Measurements from ENCODE around the gene PTPRC. TPM values are rescaled to one million over a fixed set of nuclear protein-coding genes. Genes with fewer than 3 reads are reported as not detected.

The PTPRC gene
- polyA plus RNA-seq, 2 of the 4 experiments (the other 2 are of a cell fraction) = not detected

- Histone ChIP-seq H3K9me3 (peaks cover 7% of the 10 kb centered on the region; the same call in 1 of the 3 replicates), H3K4me3 (no peak overlapping the region), H3K4me2 (no peak overlapping the region), H3K27ac (no peak overlapping the region), H3K4me1 (no peaks in the 10 kb centered on the region)
- ATAC-seq (no peak), FAIRE-seq (no peak), DNase-seq (ENCODE audit: low read depth in 1 of 2, low spot score in 1 of 2) (no peak)
- TF ChIP-seq FOSB (CRISPR knock-in tag; IDR thresholded peaks at IDR 0.05) = no peak
- TF ChIP-seq SMC3 (IDR thresholded peaks at IDR 0.05) = no peak
- no peak for TF ChIP-seq REST (IDR thresholded peaks at IDR 0.05)
- TF ChIP-seq ELK1 (IDR thresholded peaks at IDR 0.05; ENCODE audit: low read depth, low read length) = no peak
- no peak for TF ChIP-seq NR3C1 (IDR thresholded peaks at IDR 0.05)
- ChIA-PET CTCF (no interaction called here), POLR2A (no interaction called here)
These were observed 155.7 kb downstream of the PTPRC start for GRCh38 chr1:198794498-198794897.

GRCh38 chr1:198797656-198798055, 158.8 kb downstream of the PTPRC start:
- CTCF ChIA-PET = no interaction called here
- H3K27ac ChIP-seq = no peak overlapping the region
- no peak for FAIRE-seq

GRCh38 chr1:198798923-198799386, 160.1 kb downstream of the PTPRC start:
- DNase-seq (ENCODE audit: low read depth in 1 of 2, low spot score in 1 of 2) (no peak), FAIRE-seq (no peak), ATAC-seq (no peak)
- Histone ChIP-seq H3K4me1 (no peaks in the 10 kb centered on the region), H3K9me3 (peaks cover 7% of the 10 kb centered on the region; the same call in 1 of the 3 replicates), H3K4me3 (no peak overlapping the region), H3K27ac (no peak overlapping the region), H3K4me2 (no peak overlapping the region)
- whole genome bisulfite sequencing (ENCODE audit: missing lambda C conversion rate) = 6% methylated on average over 1 of the region's 1 CpG
- ChIA-PET POLR2A (no interaction called here), CTCF (no interaction called here)
- no peak for TF ChIP-seq KDM1A (IDR thresholded peaks at IDR 0.05; ENCODE audit: low read depth)
- no peak for TF ChIP-seq ZFP36 (IDR thresholded peaks at IDR 0.05; ENCODE audit: borderline replicate concordance, partially characterized antibody)
- TF ChIP-seq E2F6 (IDR thresholded peaks at IDR 0.05; ENCODE audit: borderline replicate concordance, low read depth) = no peak
- TF ChIP-seq MAFK (IDR thresholded peaks at IDR 0.05; ENCODE audit: partially characterized antibody) = no peak
- TF ChIP-seq NR3C1 (IDR thresholded peaks at IDR 0.05) = no peak
- TF ChIP-seq HES2 (IDR thresholded peaks at IDR 0.05) = no peak
- no peak for TF ChIP-seq BHLHE40 (IDR thresholded peaks at IDR 0.05; ENCODE audit: low read depth, low read length)
- TF ChIP-seq FOXS1 (CRISPR knock-in tag; IDR thresholded peaks at IDR 0.05) = no peak
- no peak for TF ChIP-seq BCL3 (IDR thresholded peaks at IDR 0.05)
- TF ChIP-seq TFCP2L1 (CRISPR knock-in tag; IDR thresholded peaks at IDR 0.05) = no peak
- TF ChIP-seq CHD4 (IDR thresholded peaks at IDR 0.05; ENCODE audit: borderline replicate concordance) = no peak

More at GRCh38 chr1:198797656-198798055, 158.8 kb downstream of the PTPRC start:
- H3K4me2 ChIP-seq = no peak overlapping the region
- 3% methylated on average over 2 of the region's 2 CpGs for WGBS (ENCODE audit: missing lambda C conversion rate)
- no peak for ATAC-seq
- H3K4me3 ChIP-seq = no peak overlapping the region
- TF ChIP-seq CBX2 (IDR thresholded peaks at IDR 0.05; ENCODE audit: borderline replicate concordance, low read depth) (no peak), POLR2A (IDR thresholded peaks at IDR 0.05; ENCODE audit: low read length) (no peak), TFCP2L1 (CRISPR knock-in tag; IDR thresholded peaks at IDR 0.05) (no peak), MAZ (IDR thresholded peaks at IDR 0.05; ENCODE audit: borderline replicate concordance, low read depth, low read length) (no peak), GATA3 (IDR thresholded peaks at IDR 0.05; ENCODE audit: borderline replicate concordance) (no peak), CEBPB (IDR thresholded peaks at IDR 0.05) (no peak), RNF2 (IDR thresholded peaks at IDR 0.05; ENCODE audit: borderline replicate concordance, low read depth) (no peak), REST (IDR thresholded peaks at IDR 0.05) (no peak)
- no peaks in the 10 kb centered on the region for H3K4me1 ChIP-seq
- peaks cover 7% of the 10 kb centered on the region; the same call in 1 of the 3 replicates for H3K9me3 ChIP-seq
- POLR2A ChIA-PET = no interaction called here
- no peak for DNase-seq (ENCODE audit: low read depth in 1 of 2, low spot score in 1 of 2)
